K562 (cell line): Measurements from ENCODE around the gene MYLK2. TPM values are rescaled to one million over a fixed set of nuclear protein-coding genes. Genes with fewer than 3 reads are reported as not detected.

Experiments used
- BCLAF1 ChIP-seq, 2 experiments: fragments of 450-650 bp in 1 of 2; IDR thresholded peaks; 2 replicates each; pipeline ENCODE4 v1.6.1; 2011 to 2017; ENCODE audit warnings: low read depth in 2 of 2, antibody characterized with exemption in 1 of 2, borderline replicate concordance in 1 of 2, low read length in 1 of 2, mild to moderate bottlenecking in 1 of 2, mixed read lengths in 1 of 2; ENCODE audit not compliant: control insufficient read depth in 1 of 2
- CHAMP1 ChIP-seq: fragments of 450-650 bp; IDR thresholded peaks from 2 replicates; pipeline ENCODE4 v1.6.1; 2016; ENCODE audit warnings: mild to moderate bottlenecking
- KLF1 ChIP-seq: fragments of 450-650 bp; IDR thresholded peaks from 2 replicates; pipeline ENCODE4 v1.6.1; 2016; ENCODE audit warnings: missing genetic modification characterization, missing compliant biosample characterization
- polyA plus RNA-seq, 8 experiments: library from polyadenylated mRNA; depleted of rRNA in 4 of 8; stranded (reverse) in 5 of 8; unstranded in 3 of 8; fragments of >200 nt; fragmentation: Nextera tagmentation in 2 of 8; fragmentation: Illumina TruSeq in 1 of 8; extraction: Ambion mirVana in 2 of 8; extraction: Trizol in 1 of 8; gene quantifications; 2 replicates each; pipeline versions ENCODE4 v1.2.1 to v1.2.3, GENCODE V29; 2011 to 2014; ENCODE audit warnings: inconsistent platforms in 1 of 8, missing spikeins in 1 of 8
- total RNA-seq, 7 experiments: library from RNA; depleted of rRNA in 6 of 7; stranded (reverse); fragments of >200 nt in 6 of 7; fragmentation: Illumina TruSeq in 2 of 7; extraction: Trizol in 2 of 7; gene quantifications; 2 replicates each; pipeline versions ENCODE4 v1.2.1 to v1.2.3, GENCODE V29; 2011 to 2021; ENCODE audit warnings: low replicate concordance in 1 of 7

MYLK2 gene
- total and polyA plus RNA-seq, 9 of the 15 experiments (the other 6 are each of a cell fraction or from before 2014, with no cell fraction given), result 0.07 to 0.53 (median 0.18) TPM; not detected in 2

- no peak for TF ChIP-seq BCLAF1 (IDR thresholded peaks at IDR 0.05; ENCODE audit: borderline replicate concordance in 1 of 2, control insufficient read depth in 1 of 2, low read depth in 2 of 2, low read length in 1 of 2)
- no peak for TF ChIP-seq CHAMP1
- TF ChIP-seq KLF1, result no peak
- TF ChIP-seq, all 486 proteins: peak for 0
Measured at GRCh38 chr20:31842471-31843157, 23.5 kb downstream of the MYLK2 start (continued).
